Nephron (organoid): Measurements from ENCODE around the gene FN1.

ENCODE experiments used
- H3K27ac Mint-ChIP-seq, 3 experiments: 2 replicates each; pipeline ENCODE4 v1.8.0; 2020; ENCODE audit warnings: mixed read lengths in 3 of 3, mild to moderate bottlenecking in 2 of 3, moderate library complexity in 1 of 3
- H3K27me3 Mint-ChIP-seq: 2 replicates; pipeline ENCODE4 v1.8.0; 2021; ENCODE audit warnings: low read depth, mild to moderate bottlenecking, moderate library complexity, mixed read lengths
- H3K36me3 Mint-ChIP-seq: 2 replicates; pipeline ENCODE4 v1.8.0; 2020; ENCODE audit warnings: low read depth, mixed read lengths
- H3K4me1 Mint-ChIP-seq: 2 replicates; pipeline ENCODE4 v1.8.0; 2020; ENCODE audit warnings: mixed read lengths
- H3K4me3 Mint-ChIP-seq, 3 experiments: 2 replicates each; pipeline ENCODE4 v1.8.0; 2020; ENCODE audit warnings: mild to moderate bottlenecking in 3 of 3, mixed read lengths in 3 of 3, moderate library complexity in 2 of 3
- H3K9me3 Mint-ChIP-seq: 2 replicates; pipeline ENCODE4 v1.8.0; 2020; ENCODE audit warnings: mixed read lengths
- TF ChIP-seq, protein P1 (sequence below), 3 experiments: fragments of 200-600 bp; sonication (generic); IDR thresholded peaks; one replicate each; pipeline ENCODE4 v1.5.0; 2021; ENCODE audit warnings: antibody characterized with exemption in 3 of 3; ENCODE audit not compliant: unreplicated experiment in 3 of 3

The FN1 gene

DNA sequence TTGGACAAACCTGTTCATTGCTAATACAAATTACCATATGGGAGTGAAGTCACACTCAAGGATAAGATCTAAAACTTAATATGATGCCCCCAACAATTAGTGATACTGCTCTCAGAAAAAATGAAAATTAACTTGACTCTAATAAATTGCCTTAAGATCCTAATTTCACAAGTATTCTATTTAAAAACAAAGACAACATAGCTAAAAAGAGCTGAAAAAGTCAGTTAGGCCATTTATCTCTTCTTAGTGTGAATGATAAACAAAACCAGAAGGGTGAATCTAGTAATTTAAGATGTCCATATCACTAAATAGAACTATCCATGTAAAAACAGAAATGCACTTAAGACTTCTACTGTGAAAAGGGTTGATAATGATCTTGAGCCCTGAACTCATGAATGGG is 53.4 kb downstream of the FN1 start:
- Mint-ChIP-seq H3K36me3 (peaks cover 73% of the 10 kb centered on the region), H3K27ac (no peak overlapping the region), H3K4me1 (no peaks in the 10 kb centered on the region), H3K4me3 (no peak overlapping the region), H3K27me3 (no peaks in the 10 kb centered on the region), H3K9me3 (no peaks in the 10 kb centered on the region)
- TF ChIP-seq, protein P1, sequence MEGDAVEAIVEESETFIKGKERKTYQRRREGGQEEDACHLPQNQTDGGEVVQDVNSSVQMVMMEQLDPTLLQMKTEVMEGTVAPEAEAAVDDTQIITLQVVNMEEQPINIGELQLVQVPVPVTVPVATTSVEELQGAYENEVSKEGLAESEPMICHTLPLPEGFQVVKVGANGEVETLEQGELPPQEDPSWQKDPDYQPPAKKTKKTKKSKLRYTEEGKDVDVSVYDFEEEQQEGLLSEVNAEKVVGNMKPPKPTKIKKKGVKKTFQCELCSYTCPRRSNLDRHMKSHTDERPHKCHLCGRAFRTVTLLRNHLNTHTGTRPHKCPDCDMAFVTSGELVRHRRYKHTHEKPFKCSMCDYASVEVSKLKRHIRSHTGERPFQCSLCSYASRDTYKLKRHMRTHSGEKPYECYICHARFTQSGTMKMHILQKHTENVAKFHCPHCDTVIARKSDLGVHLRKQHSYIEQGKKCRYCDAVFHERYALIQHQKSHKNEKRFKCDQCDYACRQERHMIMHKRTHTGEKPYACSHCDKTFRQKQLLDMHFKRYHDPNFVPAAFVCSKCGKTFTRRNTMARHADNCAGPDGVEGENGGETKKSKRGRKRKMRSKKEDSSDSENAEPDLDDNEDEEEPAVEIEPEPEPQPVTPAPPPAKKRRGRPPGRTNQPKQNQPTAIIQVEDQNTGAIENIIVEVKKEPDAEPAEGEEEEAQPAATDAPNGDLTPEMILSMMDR (IDR thresholded peaks at IDR 0.05; ENCODE audit: unreplicated experiment in 3 of 3) = no peak

DNA sequence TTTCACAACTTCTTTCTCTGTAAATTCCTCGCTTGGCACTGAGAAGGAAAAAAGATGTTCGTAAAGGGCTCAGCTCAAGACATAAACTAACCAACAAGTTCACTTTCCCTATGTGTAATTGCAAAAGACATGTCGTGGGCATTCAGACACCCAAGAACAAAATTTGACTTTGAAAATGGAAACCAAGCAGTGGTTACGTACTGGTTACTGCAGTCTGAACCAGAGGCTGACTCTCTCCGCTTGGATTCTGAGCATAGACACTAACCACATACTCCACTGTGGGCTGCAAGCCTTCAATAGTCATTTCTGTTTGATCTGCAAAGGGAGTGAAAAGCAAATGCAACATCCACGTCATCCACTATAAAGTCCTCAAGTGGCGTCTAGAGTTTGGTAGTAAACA is 53.9 kb downstream of the FN1 start:
- H3K27ac Mint-ChIP-seq = no peak overlapping the region
- TF ChIP-seq, protein P1 (IDR thresholded peaks at IDR 0.05; ENCODE audit: unreplicated experiment in 3 of 3) = no peak
- peaks cover 75% of the 10 kb centered on the region for H3K36me3 Mint-ChIP-seq

DNA sequence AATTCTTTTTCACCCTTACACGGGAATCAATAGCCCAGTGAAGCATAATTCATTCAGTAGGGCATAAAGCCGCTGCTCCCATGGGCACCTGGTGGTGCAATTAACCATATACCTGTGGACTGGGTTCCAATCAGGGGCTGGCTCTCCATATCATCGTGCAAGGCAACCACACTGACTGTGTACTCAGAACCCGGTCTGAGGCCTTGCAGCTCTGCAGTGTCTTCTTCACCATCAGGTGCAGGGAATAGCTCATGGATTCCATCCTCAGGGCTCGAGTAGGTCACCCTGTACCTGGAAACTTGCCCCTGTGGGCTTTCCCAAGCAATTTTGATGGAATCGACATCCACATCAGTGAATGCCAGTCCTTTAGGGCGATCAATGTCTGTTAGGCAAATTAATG is 55.2 kb downstream of the FN1 start:
- Mint-ChIP-seq H3K9me3 (no peaks in the 10 kb centered on the region), H3K27ac (no peak overlapping the region), H3K27me3 (no peaks in the 10 kb centered on the region), H3K4me3 (no peak overlapping the region), H3K4me1 (no peaks in the 10 kb centered on the region), H3K36me3 (peaks cover 78% of the 10 kb centered on the region)
- TF ChIP-seq, protein P1 (IDR thresholded peaks at IDR 0.05; ENCODE audit: unreplicated experiment in 3 of 3) = no peak

More for the DNA sequence above, 53.9 kb downstream of the FN1 start:
- Mint-ChIP-seq H3K4me3 (no peak overlapping the region), H3K9me3 (no peaks in the 10 kb centered on the region), H3K27me3 (no peaks in the 10 kb centered on the region), H3K4me1 (no peaks in the 10 kb centered on the region)

DNA sequence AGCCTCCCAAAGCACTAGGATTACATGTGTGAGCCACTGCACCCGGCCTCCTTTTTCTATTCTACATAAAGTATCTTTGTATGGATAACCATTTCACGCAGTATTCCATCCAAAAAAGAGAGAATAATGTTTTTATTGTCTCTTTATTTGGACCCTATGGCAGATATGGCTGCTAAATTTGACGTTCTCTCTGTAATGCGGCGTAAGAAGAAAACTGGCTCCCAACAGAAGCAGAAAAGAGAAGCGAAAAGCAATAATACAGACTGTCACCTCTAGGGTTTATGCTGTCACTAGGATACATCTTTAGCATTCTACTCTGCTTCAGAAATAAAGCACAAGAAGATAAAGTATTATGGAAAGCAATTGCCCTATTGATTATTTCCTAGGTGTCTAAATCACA is 55.9 kb downstream of the FN1 start:
- Mint-ChIP-seq H3K4me1 (no peaks in the 10 kb centered on the region), H3K9me3 (no peaks in the 10 kb centered on the region), H3K36me3 (peaks cover 85% of the 10 kb centered on the region), H3K27me3 (no peaks in the 10 kb centered on the region), H3K4me3 (no peak overlapping the region), H3K27ac (no peak overlapping the region)
- TF ChIP-seq, protein P1 (IDR thresholded peaks at IDR 0.05; ENCODE audit: unreplicated experiment in 3 of 3) = no peak

DNA sequence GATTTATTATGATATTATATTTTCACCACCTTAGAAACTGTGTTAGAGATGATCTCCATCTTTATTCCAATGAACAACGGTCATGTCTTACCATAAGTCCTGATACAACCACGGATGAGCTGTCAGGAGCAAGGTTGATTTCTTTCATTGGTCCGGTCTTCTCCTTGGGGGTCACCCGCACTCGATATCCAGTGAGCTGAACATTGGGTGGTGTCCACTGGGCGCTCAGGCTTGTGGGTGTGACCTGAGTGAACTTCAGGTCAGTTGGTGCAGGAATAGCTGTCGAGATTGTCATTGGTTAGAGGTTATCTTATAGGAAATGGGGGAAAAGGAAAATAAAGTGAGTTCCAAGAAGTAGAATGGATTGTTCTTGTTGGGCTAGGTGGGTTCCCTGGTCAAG is 56.8 kb downstream of the FN1 start:
- TF ChIP-seq, protein P1 (IDR thresholded peaks at IDR 0.05; ENCODE audit: unreplicated experiment in 3 of 3) = no peak

DNA sequence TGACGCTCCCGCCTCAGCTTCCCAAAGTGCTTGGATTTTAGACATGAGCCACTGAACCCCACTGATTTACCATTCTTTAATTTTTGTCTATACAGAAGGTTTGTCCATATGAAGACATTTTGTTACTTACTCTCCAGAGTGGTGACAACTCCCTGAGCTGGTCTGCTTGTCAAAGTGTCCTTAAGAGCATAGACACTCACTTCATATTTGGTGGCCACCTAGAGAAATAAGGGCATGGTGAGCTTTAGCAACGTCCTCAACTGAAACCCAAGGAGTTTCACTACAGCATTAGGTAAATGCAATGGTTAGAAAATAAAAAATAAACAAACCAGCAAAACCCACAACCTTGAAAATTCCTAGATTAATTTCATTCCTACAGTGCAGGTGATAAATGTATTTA is 57.8 kb downstream of the FN1 start:
- Mint-ChIP-seq H3K4me1 (no peaks in the 10 kb centered on the region), H3K27me3 (no peaks in the 10 kb centered on the region), H3K36me3 (peaks cover 85% of the 10 kb centered on the region), H3K4me3 (no peak overlapping the region), H3K27ac (no peak overlapping the region), H3K9me3 (no peaks in the 10 kb centered on the region)
- TF ChIP-seq, protein P1 (IDR thresholded peaks at IDR 0.05; ENCODE audit: unreplicated experiment in 3 of 3) = no peak

More for the DNA sequence above, 56.8 kb downstream of the FN1 start:
- Mint-ChIP-seq H3K4me1 (no peaks in the 10 kb centered on the region), H3K27ac (no peak overlapping the region), H3K27me3 (no peaks in the 10 kb centered on the region), H3K4me3 (no peak overlapping the region), H3K9me3 (no peaks in the 10 kb centered on the region), H3K36me3 (peaks cover 87% of the 10 kb centered on the region)
